ENCODE results near the gene PDCD11.
A peak's percentile ranks its signal among the peaks of the same experiment; 100 is the strongest.
"Not testable (repeated sequence)": the region's sequence is repeated elsewhere in the genome, so short reads cannot be mapped to it uniquely, and the experiment has no call there.

Gene PDCD11

GRCh38 chr10:103480521-103480920 lies 84.1 kb downstream of the PDCD11 start:
- Histone ChIP-seq H3K79me2 (no peaks in the 10 kb centered on the region), H3K9me3 (ENCODE audit: control insufficient read depth, low read length) (no peaks in the 10 kb centered on the region), H3K4me2 (ENCODE audit: low read length) (no peak overlapping the region), H3K4me3 (ENCODE audit: low read depth, low read length) (no peak overlapping the region), H2AFZ (no peak overlapping the region), H3K27ac (no peak overlapping the region), H3K36me3 (ENCODE audit: control insufficient read depth, insufficient read depth, low read length) (no peaks in the 10 kb centered on the region), H3K9ac (no peak overlapping the region), H3K4me1 (peaks cover under 1% of the 10 kb centered on the region), H3K27me3 (ENCODE audit: control insufficient read depth, insufficient read depth, low read length) (no peaks in the 10 kb centered on the region)
- no peak for TF ChIP-seq CTCF (IDR thresholded peaks at IDR 0.05)

- H2AFZ ChIP-seq: no peak overlapping the region
- no peaks in the 10 kb centered on the region for H3K79me2 ChIP-seq
- peaks cover 6% of the 10 kb centered on the region for H3K4me1 ChIP-seq
- H3K4me3 ChIP-seq (ENCODE audit: low read depth, low read length): no peak overlapping the region
- H3K9ac ChIP-seq: no peak overlapping the region
- H3K36me3 ChIP-seq (ENCODE audit: control insufficient read depth, insufficient read depth, low read length): no peaks in the 10 kb centered on the region
- no peak overlapping the region for H3K4me2 ChIP-seq (ENCODE audit: low read length)
- H3K27ac ChIP-seq: no peak overlapping the region
- H3K27me3 ChIP-seq (ENCODE audit: control insufficient read depth, insufficient read depth, low read length): no peaks in the 10 kb centered on the region
- TF ChIP-seq CTCF (IDR thresholded peaks at IDR 0.05): peak; percentile 57
- no peaks in the 10 kb centered on the region for H3K9me3 ChIP-seq (ENCODE audit: control insufficient read depth, low read length)
Measured at GRCh38 chr10:103481974-103482531, 85.6 kb downstream of the PDCD11 start.

GRCh38 chr10:103486635-103487409 lies 90.4 kb downstream of the PDCD11 start:
- not testable (repeated sequence) for H3K27me3 ChIP-seq (ENCODE audit: control insufficient read depth, insufficient read depth, low read length); H3K27ac ChIP-seq; H3K36me3 ChIP-seq (ENCODE audit: control insufficient read depth, insufficient read depth, low read length); H3K9ac ChIP-seq; H3K9me3 ChIP-seq (ENCODE audit: control insufficient read depth, low read length); H3K4me3 ChIP-seq (ENCODE audit: low read depth, low read length); H3K4me2 ChIP-seq (ENCODE audit: low read length); H2AFZ ChIP-seq; H3K79me2 ChIP-seq
- H3K4me1 ChIP-seq: peaks cover 19% of the 10 kb centered on the region

GRCh38 chr10:103487410-103487708 lies 90.9 kb downstream of the PDCD11 start:
- Histone ChIP-seq H3K27me3 (ENCODE audit: control insufficient read depth, insufficient read depth, low read length) (no peaks in the 10 kb centered on the region), H3K9me3 (ENCODE audit: control insufficient read depth, low read length) (no peaks in the 10 kb centered on the region), H3K4me3 (ENCODE audit: low read depth, low read length) (no peak overlapping the region), H3K79me2 (no peaks in the 10 kb centered on the region), H3K36me3 (ENCODE audit: control insufficient read depth, insufficient read depth, low read length) (no peaks in the 10 kb centered on the region), H2AFZ (no peak overlapping the region), H3K9ac (no peak overlapping the region), H3K4me2 (ENCODE audit: low read length) (no peak overlapping the region), H3K4me1 (peaks cover 22% of the 10 kb centered on the region), H3K27ac (no peak overlapping the region)
- no peak for TF ChIP-seq CTCF (IDR thresholded peaks at IDR 0.05)

GRCh38 chr10:103490986-103491314 lies 94.5 kb downstream of the PDCD11 start:
- no peaks in the 10 kb centered on the region for H3K36me3 ChIP-seq (ENCODE audit: control insufficient read depth, insufficient read depth, low read length)
- H3K27me3 ChIP-seq (ENCODE audit: control insufficient read depth, insufficient read depth, low read length): no peaks in the 10 kb centered on the region
- H3K9ac ChIP-seq: no peak overlapping the region
- H3K79me2 ChIP-seq: no peaks in the 10 kb centered on the region
- no peak overlapping the region for H3K4me3 ChIP-seq (ENCODE audit: low read depth, low read length)
- peak overlapping the region; percentile 95 for H3K27ac ChIP-seq
- peak overlapping the region; percentile 67 for H2AFZ ChIP-seq
- no peaks in the 10 kb centered on the region for H3K9me3 ChIP-seq (ENCODE audit: control insufficient read depth, low read length)
- peak overlapping the region; percentile 55 for H3K4me2 ChIP-seq (ENCODE audit: low read length)
- no peak for TF ChIP-seq CTCF (IDR thresholded peaks at IDR 0.05)
- peaks cover 22% of the 10 kb centered on the region for H3K4me1 ChIP-seq

All from parathyroid adenoma (tissue), 2 donors.